Measurements from ENCODE around the gene ZNF613.
"Not testable (repeated sequence)": the region's sequence is repeated elsewhere in the genome, so short reads cannot be mapped to it uniquely, and the experiment has no call there.

Gene ZNF613

GRCh38 chr19:51944798-51945552, 17.7 kb downstream of the ZNF613 start:
- no peak for DNase-seq

- DNase-seq = no peak
These were observed 19.3 kb downstream of the ZNF613 start for GRCh38 chr19:51946602-51947001.

- DNase-seq = no peak
These were observed 21.7 kb downstream of the ZNF613 start for GRCh38 chr19:51948975-51949374.

GRCh38 chr19:51957846-51958245, 30.6 kb downstream of the ZNF613 start:
- DNase-seq = not testable (repeated sequence)

GRCh38 chr19:51959791-51960190, 32.5 kb downstream of the ZNF613 start:
- no peak for DNase-seq

- not testable (repeated sequence) for DNase-seq
These were observed 33.5 kb downstream of the ZNF613 start for GRCh38 chr19:51960621-51961233.

GRCh38 chr19:51965583-51965982, 38.3 kb downstream of the ZNF613 start:
- no peak for DNase-seq

- DNase-seq = no peak
These were observed 43.4 kb downstream of the ZNF613 start for GRCh38 chr19:51970718-51971117.

GRCh38 chr19:51971624-51972023, 44.4 kb downstream of the ZNF613 start:
- no peak for DNase-seq

GRCh38 chr19:51975787-51976186, 48.5 kb downstream of the ZNF613 start:
- DNase-seq = not testable (repeated sequence)

GRCh38 chr19:51976852-51977251, 49.6 kb downstream of the ZNF613 start:
- no peak for DNase-seq

GRCh38 chr19:51977346-51977745, 50.1 kb downstream of the ZNF613 start:
- no peak for DNase-seq

- DNase-seq = no peak
These were observed 51.6 kb downstream of the ZNF613 start for GRCh38 chr19:51978882-51979281.

GRCh38 chr19:51980116-51980736, 53.0 kb downstream of the ZNF613 start:
- DNase-seq = no peak

GRCh38 chr19:51980926-51981325, 53.7 kb downstream of the ZNF613 start:
- not testable (repeated sequence) for DNase-seq

- no peak for DNase-seq
These were observed 56.1 kb downstream of the ZNF613 start for GRCh38 chr19:51983361-51983760.

- DNase-seq = peak; percentile 93
These were observed 59.3 kb downstream of the ZNF613 start, which contains the start of gene ZNF350 for GRCh38 chr19:51986309-51987291. Gene ZNF350, minus strand, starts transcription at chr19:51986840. Its CDS starts 12,480 bp downstream, at chr19:51974360.

- no peak for DNase-seq
These were observed 66.2 kb downstream of the ZNF613 start for GRCh38 chr19:51993422-51993821.

- no peak for DNase-seq
These were observed 66.9 kb downstream of the ZNF613 start for GRCh38 chr19:51994048-51994644.

Data from NCI-H1105 (cell line).